Measurements from ENCODE around the gene ACER3.

DNA sequence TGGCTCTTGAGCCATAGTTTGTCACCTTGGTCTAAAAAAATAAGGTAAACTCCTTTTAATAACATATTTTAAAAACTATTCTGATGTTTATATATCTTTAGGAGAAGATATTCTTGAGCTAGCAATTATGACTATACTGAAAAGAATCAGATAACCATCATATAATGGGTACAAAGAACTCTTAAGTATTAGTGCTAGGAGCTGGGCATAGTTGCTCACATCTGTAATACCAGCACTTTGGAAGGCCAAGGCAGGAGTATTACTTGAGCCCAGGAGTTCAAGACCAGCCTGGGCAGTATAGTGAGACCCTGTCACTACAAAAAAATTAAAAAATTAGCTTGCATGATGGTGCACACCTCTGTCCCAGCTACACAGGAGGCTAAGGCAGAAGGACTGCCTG, 119.5 kb downstream of the ACER3 start:
- TF ChIP-seq, protein P1, sequence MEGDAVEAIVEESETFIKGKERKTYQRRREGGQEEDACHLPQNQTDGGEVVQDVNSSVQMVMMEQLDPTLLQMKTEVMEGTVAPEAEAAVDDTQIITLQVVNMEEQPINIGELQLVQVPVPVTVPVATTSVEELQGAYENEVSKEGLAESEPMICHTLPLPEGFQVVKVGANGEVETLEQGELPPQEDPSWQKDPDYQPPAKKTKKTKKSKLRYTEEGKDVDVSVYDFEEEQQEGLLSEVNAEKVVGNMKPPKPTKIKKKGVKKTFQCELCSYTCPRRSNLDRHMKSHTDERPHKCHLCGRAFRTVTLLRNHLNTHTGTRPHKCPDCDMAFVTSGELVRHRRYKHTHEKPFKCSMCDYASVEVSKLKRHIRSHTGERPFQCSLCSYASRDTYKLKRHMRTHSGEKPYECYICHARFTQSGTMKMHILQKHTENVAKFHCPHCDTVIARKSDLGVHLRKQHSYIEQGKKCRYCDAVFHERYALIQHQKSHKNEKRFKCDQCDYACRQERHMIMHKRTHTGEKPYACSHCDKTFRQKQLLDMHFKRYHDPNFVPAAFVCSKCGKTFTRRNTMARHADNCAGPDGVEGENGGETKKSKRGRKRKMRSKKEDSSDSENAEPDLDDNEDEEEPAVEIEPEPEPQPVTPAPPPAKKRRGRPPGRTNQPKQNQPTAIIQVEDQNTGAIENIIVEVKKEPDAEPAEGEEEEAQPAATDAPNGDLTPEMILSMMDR (IDR thresholded peaks at IDR 0.05; ENCODE audit: insufficient read depth, low read length), result no peak
- TF ChIP-seq, protein P2, sequence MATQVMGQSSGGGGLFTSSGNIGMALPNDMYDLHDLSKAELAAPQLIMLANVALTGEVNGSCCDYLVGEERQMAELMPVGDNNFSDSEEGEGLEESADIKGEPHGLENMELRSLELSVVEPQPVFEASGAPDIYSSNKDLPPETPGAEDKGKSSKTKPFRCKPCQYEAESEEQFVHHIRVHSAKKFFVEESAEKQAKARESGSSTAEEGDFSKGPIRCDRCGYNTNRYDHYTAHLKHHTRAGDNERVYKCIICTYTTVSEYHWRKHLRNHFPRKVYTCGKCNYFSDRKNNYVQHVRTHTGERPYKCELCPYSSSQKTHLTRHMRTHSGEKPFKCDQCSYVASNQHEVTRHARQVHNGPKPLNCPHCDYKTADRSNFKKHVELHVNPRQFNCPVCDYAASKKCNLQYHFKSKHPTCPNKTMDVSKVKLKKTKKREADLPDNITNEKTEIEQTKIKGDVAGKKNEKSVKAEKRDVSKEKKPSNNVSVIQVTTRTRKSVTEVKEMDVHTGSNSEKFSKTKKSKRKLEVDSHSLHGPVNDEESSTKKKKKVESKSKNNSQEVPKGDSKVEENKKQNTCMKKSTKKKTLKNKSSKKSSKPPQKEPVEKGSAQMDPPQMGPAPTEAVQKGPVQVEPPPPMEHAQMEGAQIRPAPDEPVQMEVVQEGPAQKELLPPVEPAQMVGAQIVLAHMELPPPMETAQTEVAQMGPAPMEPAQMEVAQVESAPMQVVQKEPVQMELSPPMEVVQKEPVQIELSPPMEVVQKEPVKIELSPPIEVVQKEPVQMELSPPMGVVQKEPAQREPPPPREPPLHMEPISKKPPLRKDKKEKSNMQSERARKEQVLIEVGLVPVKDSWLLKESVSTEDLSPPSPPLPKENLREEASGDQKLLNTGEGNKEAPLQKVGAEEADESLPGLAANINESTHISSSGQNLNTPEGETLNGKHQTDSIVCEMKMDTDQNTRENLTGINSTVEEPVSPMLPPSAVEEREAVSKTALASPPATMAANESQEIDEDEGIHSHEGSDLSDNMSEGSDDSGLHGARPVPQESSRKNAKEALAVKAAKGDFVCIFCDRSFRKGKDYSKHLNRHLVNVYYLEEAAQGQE (IDR thresholded peaks at IDR 0.05; ENCODE audit: insufficient replicate concordance, low read depth), result no peak
- TF ChIP-seq POLR2AphosphoS5 (IDR thresholded peaks at IDR 0.05; ENCODE audit: low read depth) (no peak), GABPA (IDR thresholded peaks at IDR 0.05; ENCODE audit: low read depth) (no peak), SPI1 (IDR thresholded peaks at IDR 0.05; ENCODE audit: borderline replicate concordance, low read depth) (no peak)

Measured in HL-60 (cell line).